IPS-NIHi7 (cell line): ENCODE measurements around the gene GASK1A.
"Not testable (repeated sequence)": the region's sequence is repeated elsewhere in the genome, so short reads cannot be mapped to it uniquely, and the experiment has no call there.

Source experiments
- DNase-seq: peaks from one replicate; pipeline ENCODE4 v3.0.0; 2012; ENCODE audit warnings: mixed read lengths; ENCODE audit errors: extremely low spot score

GASK1A gene

DNA sequence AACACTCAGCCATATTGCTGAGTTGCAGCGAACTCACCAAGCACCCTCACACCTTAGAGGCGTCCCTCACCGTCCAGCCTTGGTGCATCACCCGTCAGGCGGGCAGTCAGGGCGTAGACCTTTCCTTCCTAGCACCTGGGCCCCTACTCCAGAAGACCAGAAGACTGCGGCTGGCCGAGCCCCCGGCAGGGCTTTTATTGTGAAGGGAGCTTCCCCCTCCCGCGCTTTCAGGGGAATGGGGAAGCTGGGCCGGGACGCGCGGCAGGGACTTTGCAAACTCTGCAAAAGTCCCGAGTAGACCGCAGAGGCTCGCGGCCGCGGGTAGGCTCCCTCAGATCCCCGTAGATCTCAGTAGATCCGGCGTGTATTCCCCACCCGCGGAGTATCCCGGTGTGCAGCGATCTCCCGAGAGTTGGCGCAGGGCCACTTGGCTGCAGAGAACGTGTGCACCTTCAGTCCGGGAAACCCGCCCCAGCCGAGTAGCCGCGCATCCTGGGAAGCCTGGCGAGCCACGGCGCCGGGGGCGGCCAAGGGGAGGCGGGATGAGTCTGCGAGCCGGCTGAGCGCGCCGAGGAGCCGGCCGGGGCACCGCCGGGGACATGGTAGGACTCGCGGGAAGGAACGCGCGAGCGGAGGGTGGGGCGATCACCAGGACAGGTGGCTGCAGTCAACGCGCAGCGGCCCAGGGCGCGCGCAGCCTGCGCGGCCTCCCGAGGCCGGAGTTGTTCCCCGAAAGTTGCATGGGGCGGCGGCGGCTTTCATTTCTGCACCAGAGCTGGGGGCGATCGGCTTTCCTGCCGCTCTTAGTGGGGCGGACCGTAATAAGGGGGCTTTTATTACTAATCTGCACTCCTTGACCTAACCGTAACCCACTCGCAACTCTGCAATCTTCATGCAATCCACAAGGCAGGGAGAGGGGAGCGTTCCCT is at the start of gene GASK1A:
Gene GASK1A (plus strand): TSS at position 268 of the 929 bp plus-strand sequence. CDS start 332 bp downstream, at position 600.
- DNase-seq, result peak; percentile 74

GRCh38 chr3:42934111-42934510 is 45.0 kb upstream of the GASK1A start:
- no peak for DNase-seq

GRCh38 chr3:42934910-42935309 is 44.2 kb upstream of the GASK1A start:
- no peak for DNase-seq

- no peak for DNase-seq
These were observed 43.6 kb upstream of the GASK1A start for GRCh38 chr3:42935472-42935871.

- DNase-seq, result no peak
These were observed 42.7 kb upstream of the GASK1A start for GRCh38 chr3:42936157-42936981.

- DNase-seq, result no peak
These were observed 41.8 kb upstream of the GASK1A start for GRCh38 chr3:42937334-42937733.

- DNase-seq, result no peak
These were observed 36.4 kb upstream of the GASK1A start for GRCh38 chr3:42942693-42943092.

GRCh38 chr3:42946050-42946449 is 33.1 kb upstream of the GASK1A start:
- no peak for DNase-seq

GRCh38 chr3:42957573-42957972 is 21.5 kb upstream of the GASK1A start:
- no peak for DNase-seq

- DNase-seq, result peak; percentile 32
These were observed 18.8 kb upstream of the GASK1A start for GRCh38 chr3:42960282-42960681.

DNA sequence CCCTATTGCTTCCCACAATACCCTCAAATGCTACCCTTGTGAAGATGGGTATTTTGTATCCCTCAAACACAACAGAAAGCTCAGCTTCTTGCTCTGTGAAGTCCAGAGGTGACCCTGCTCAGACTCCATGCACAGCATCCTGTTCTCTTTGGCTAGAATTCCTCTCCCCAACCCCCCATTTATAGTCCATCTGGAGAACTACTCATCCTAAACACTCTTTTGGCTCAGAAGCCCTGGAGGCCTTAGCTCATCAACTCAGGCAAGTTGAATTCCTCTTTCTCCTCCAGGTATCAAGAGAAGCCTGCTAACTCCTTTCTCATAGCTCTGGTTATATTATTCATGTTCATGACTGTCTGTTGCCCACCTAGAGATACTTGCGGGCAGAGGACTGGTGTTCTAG is 18.3 kb upstream of the GASK1A start:
- DNase-seq, result no peak

GRCh38 chr3:42961633-42962032 is 17.5 kb upstream of the GASK1A start:
- DNase-seq, result peak; percentile 64

- DNase-seq, result no peak
These were observed 15.8 kb upstream of the GASK1A start for GRCh38 chr3:42963269-42963668.

GRCh38 chr3:42964266-42964665 is 14.8 kb upstream of the GASK1A start:
- no peak for DNase-seq

DNA sequence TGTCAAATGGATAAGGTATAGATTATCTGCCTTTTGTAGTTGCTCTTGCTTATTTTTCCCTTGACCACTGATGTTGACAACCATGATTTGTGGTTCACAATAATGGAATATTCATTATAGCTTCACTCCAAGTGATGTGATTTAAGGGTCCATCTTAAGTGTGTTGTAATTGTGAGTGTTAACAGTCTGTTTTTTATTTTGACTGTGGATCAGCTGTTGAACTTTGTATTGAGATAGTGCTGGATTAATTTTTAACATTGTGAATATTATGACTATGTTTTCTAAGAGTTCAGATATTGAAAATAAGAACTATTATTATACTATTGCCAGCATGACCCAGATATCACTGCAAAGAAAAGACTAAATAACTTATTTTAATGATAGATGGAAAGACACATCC is 8.6 kb upstream of the GASK1A start:
- DNase-seq, result no peak

- DNase-seq, result no peak
These were observed 7.9 kb upstream of the GASK1A start for GRCh38 chr3:42970976-42971772.

DNA sequence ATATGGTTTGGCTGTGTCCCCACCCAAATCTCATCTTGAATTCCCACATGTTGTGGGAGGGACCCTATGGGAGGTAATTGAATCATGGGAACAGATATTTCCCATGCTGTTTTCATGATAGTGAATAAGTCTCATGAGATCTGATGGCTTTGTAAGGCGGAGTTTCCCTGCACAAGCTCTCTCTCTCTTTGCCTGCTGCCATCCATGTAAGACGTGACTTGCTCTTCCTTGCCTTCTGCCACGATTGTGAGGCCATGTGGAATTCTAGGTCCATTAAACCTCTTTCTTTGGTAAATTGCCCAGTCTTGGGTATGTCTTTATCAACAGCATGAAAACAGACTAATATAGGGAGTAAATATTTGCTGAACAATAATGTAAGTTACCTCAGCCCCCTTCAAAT is 4.2 kb upstream of the GASK1A start:
- DNase-seq, result not testable (repeated sequence)

- no peak for DNase-seq
These were observed 3.7 kb upstream of the GASK1A start for GRCh38 chr3:42975456-42975855.

- DNase-seq, result no peak
These were observed 3.2 kb upstream of the GASK1A start for GRCh38 chr3:42975955-42976354.

GRCh38 chr3:42980209-42980608 is 1.1 kb downstream of the GASK1A start:
- DNase-seq, result no peak

GRCh38 chr3:42980909-42981308 is 1.8 kb downstream of the GASK1A start:
- DNase-seq, result no peak
